Measurements from ENCODE around the gene GMIP.

GMIP gene

DNA sequence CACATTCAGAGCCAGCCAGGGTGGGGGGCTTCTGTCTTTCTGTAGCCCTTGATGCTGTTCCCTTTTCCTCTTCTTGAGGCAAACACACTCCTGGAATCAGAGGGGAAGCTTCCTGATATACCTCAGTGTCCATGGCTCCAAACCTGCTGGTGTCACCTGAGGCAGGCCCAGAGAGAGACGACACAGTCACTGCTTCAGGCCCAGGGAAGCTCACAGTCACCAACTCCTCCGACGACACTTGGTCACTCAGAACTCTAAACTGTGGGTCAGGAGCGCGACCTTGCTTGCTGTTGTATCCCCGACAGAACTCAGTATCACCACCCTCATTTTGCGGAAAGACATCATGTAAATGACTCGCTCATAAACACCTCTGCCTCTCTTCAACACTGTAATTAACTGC lies 18.9 kb upstream of the GMIP start:
- H3K4me3 ChIP-seq (ENCODE audit: low read depth, low read length) = peak overlapping the region; percentile 76
- TF ChIP-seq, protein P1, sequence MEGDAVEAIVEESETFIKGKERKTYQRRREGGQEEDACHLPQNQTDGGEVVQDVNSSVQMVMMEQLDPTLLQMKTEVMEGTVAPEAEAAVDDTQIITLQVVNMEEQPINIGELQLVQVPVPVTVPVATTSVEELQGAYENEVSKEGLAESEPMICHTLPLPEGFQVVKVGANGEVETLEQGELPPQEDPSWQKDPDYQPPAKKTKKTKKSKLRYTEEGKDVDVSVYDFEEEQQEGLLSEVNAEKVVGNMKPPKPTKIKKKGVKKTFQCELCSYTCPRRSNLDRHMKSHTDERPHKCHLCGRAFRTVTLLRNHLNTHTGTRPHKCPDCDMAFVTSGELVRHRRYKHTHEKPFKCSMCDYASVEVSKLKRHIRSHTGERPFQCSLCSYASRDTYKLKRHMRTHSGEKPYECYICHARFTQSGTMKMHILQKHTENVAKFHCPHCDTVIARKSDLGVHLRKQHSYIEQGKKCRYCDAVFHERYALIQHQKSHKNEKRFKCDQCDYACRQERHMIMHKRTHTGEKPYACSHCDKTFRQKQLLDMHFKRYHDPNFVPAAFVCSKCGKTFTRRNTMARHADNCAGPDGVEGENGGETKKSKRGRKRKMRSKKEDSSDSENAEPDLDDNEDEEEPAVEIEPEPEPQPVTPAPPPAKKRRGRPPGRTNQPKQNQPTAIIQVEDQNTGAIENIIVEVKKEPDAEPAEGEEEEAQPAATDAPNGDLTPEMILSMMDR (IDR thresholded peaks at IDR 0.05; ENCODE audit: borderline replicate concordance, insufficient read depth, low read depth, low read length) = no peak

DNA sequence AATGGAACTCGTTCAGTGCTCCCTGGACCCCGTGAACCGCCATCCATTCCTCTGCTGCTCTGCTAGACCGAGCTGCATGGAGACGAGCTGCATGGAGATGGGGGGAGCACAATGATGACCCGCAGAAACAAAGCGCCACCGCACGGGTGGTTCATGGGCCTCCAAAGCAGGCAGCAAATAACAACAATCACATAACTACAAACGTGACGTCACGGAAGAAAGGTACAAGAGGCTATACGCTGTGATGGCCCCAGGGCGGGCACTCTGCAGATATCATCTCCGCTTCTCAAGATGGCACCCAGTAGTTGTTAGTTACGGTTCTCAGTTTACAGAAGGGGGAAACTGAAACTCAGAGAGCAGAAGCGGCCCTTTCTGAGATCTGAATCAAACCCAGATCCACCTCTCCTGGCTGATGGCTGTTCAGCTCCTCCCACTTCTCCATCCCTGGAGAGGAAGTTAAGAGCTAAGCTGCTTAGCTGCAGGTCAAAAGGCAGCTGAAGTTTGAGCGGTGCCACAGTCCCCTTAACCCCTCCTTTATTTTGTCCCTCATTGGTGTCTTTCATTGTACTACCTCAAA lies 18.3 kb upstream of the GMIP start:
- peak overlapping the region; percentile 76 for H3K4me3 ChIP-seq (ENCODE audit: low read depth, low read length)
- TF ChIP-seq, protein P1 (IDR thresholded peaks at IDR 0.05; ENCODE audit: borderline replicate concordance, insufficient read depth, low read depth, low read length) = no peak

DNA sequence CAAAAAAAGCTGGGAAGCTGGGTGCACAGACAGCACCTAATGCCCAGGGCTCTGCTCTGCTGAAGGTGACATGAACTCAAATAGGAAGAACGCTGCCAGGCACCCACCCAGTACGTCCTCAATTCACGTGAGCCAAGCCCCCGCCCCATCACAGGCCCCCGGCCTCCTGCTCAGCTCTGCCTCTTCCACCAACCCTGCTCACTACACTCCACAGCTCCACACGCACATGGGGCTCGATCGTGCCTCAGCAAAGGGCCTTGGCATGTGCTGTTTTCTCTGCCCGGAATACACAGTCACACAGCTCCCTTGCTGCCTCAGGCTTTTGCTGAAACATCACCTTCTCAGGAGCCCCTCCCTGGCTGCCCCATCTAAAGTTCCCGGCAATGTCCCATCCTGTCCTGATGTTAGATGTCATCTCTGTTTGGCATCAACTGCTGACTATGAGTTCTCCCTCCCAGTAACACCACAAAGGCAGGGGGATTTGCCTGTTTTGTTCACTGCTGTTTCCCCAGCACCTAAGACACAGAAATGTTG lies 17.8 kb upstream of the GMIP start:
- H3K4me3 ChIP-seq (ENCODE audit: low read depth, low read length) = peak overlapping the region; percentile 76
- TF ChIP-seq, protein P1 (IDR thresholded peaks at IDR 0.05; ENCODE audit: borderline replicate concordance, insufficient read depth, low read depth, low read length) = no peak

DNA sequence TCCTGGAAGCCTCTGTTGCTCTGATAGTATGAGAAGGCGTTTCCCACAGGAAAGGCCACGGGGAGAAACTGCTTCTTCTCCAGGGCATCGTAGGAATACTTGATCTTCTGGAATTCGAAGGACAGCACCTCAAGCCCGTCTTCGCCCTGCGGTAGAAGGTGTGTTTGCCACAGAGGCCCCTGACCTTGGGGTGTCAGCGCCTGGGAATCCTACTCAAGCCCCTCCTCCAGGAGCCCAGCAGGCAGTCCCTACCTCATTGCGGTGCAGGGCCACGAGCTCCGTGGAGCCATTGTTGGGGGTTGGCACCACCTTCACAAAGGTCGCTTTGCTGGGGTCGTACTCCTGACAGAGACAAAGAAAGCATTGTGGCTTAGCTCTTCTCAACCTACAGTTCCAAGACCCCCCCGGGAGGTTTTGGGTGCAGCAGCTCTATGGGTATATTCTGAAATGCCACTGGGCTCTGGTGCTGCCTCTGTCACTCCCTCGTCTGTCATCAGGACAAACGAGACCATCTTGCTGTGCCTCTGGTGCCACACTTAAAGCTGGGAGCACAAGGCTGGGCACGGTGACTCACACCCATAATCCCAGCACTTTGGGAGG lies 16.3 kb upstream of the GMIP start:
- no peak overlapping the region for H3K4me3 ChIP-seq (ENCODE audit: low read depth, low read length)
- TF ChIP-seq, protein P1 (IDR thresholded peaks at IDR 0.05; ENCODE audit: borderline replicate concordance, insufficient read depth, low read depth, low read length) = no peak

DNA sequence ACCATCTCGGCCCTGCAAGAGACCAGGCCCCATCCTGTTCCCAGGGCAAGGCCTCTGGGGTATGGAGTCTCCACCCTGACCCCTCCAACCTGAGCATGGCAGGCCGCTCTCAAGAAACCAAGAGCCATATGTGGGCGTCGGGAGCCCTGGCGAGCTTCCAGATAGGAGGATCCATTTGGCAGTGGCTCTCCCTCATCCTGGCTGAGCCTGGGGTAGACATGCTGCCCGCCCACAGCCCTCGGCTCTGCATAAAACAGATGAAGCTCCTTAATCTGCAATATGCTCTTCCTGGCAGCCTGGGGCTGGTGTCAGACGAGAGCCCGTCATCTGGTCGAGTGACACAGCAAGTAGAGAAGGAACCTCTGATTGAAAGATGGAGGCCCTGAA lies 13.9 kb upstream of the GMIP start:
- no peak overlapping the region for H3K4me3 ChIP-seq (ENCODE audit: low read depth, low read length)
- TF ChIP-seq, protein P1 (IDR thresholded peaks at IDR 0.05; ENCODE audit: borderline replicate concordance, insufficient read depth, low read depth, low read length) = no peak

DNA sequence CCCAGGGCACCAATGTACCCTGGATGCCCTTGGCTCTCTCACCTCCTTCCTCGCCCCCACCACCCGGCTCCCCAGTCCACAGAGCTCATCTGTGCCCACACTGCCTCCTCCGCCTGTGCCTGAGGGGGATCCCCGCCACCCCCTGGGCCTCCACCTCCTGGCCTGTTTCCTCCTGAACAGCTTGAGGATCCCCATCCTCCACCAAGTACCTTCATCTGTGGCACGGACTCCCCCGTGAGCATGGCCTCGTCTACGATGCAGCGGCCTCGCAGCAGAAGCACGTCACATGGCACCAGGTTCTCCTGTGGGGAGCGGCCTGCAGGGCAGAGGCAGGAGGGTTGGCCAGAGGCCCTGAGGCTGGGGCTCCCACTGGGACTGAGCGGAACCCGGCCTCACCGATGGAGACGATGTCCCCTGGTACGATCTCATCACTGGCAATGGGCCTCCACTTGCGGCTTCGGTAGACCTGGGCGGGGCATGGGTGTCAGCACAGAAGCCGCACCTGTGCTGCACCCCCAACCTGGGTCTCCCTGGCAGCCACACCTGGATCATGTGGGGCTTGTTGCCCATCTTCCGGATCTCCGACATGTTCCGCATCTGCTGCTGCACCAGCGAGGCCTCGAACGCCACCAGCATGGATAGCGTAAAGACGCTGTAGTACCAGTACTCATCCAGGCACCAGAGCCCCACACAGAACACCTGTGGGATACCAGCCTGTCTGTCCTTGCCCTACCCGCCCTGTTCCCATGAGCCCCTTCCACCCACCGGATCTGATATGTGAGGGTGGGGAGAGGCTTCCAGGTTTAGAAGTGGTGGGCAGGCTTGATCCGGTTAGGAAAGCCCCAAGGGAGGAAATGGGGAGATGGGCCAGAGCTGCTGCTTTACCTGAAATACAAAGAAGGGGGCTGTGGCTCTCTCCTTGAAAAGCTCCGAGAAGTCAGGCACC lies 13.3 kb upstream of the GMIP start:
- TF ChIP-seq, protein P1 (IDR thresholded peaks at IDR 0.05; ENCODE audit: borderline replicate concordance, insufficient read depth, low read depth, low read length) = no peak
- no peak overlapping the region for H3K4me3 ChIP-seq (ENCODE audit: low read depth, low read length)
